HG03575 (cell line): ENCODE data around the gene SUMO3.
"Not testable (repeated sequence)": the region's sequence is repeated elsewhere in the genome, so short reads cannot be mapped to it uniquely, and the experiment has no call there.

Experiments used
- ATAC-seq: cut with Tn5 transposase; IDR thresholded peaks from one replicate; pipeline ENCODE4 v1.9.1; 2021; ENCODE audit not compliant: unreplicated experiment, insufficient number of reproducible peaks, low FRiP score; ENCODE audit errors: extremely low read depth

SUMO3 gene

DNA sequence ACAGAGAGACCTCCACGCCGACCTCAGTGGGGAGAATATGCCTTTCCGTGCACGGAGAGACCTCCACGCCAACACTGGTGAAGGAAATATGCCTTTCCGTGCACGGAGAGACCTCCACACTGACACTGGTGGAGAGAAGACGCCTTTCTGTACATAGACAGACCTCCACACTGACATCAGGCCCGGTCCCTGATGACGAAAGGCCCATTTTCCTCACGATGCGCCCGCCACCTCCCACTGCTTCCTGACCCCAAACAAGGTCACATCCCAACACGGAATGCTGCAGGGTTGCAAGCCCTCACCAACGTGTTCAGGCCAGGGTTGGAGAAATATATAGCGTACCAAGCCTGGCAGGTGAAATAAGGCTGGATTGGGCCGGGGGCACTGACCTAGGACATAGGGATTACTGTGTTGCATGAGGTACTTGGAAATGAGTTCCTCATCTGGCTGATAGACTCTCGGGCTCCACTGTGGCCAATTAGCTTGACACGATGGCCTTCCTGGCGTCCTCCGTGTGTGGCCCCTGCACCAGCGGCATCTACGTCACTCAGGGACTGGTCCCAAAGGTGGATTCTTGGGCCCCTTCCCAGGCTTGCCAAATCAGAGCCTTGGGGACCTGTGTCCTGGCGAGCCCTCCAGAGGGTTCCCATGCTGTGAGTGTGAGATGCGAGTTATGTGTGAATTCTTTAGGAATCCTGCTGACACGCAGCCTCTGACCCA lies 16.5 kb upstream of the SUMO3 start:
- no peak for ATAC-seq

DNA sequence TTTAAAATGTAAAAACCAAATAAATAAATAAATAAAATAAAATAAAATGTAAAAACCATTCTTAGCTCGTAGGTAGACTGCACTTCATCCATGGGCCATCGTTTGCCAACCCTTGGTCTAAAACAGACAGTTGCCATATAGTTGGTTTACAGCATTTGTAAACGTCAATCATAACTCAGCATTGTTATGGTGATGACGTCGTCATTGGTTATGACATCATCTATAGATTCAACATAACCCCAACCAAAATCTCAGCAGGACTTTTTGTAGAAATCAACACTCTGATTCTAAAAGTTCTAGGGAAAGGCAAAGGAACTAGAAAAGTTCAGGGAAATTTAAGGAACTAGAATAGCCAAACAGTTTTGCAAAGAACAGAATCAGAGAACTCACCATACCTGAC lies 15.8 kb upstream of the SUMO3 start:
- no peak for ATAC-seq

- ATAC-seq, result not testable (repeated sequence)
Measured at GRCh38 chr21:44832516-44833255, 14.8 kb upstream of the SUMO3 start.

DNA sequence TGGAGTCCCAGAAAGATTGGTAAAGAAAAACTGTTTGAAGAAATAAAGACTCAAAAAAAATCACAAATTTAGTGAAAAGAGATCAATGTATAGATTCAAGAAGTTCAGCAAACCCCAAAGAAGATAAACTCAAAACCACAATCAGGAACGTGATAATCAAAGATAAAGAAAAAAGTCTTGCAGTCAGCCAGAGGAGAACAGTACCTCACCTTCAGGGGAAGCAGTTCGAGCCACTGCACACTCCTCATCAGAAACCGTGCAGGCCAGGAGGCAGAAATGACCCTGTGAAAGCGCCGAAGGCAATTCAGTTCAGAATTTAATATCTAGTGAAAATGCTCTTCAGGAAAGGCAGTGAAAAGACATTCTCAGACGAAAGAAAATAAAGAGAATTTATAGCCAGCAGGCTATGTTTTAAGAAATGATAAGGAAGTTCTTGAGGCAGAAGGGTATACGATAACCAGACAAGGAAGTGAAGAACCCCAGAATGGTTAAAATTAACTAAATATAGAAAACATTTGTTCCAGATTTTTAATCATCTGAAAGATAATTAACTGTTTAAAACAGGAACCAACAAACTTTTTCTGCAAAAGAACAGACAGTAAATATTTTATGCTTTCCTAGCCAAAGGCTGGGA lies 13.5 kb upstream of the SUMO3 start:
- ATAC-seq, result no peak

- ATAC-seq, result no peak
Measured at GRCh38 chr21:44829507-44830092, 11.7 kb upstream of the SUMO3 start.

- ATAC-seq, result no peak
Measured at GRCh38 chr21:44828362-44829056, 10.6 kb upstream of the SUMO3 start.

- no peak for ATAC-seq
Measured at GRCh38 chr21:44823179-44823660, 5.4 kb upstream of the SUMO3 start.

DNA sequence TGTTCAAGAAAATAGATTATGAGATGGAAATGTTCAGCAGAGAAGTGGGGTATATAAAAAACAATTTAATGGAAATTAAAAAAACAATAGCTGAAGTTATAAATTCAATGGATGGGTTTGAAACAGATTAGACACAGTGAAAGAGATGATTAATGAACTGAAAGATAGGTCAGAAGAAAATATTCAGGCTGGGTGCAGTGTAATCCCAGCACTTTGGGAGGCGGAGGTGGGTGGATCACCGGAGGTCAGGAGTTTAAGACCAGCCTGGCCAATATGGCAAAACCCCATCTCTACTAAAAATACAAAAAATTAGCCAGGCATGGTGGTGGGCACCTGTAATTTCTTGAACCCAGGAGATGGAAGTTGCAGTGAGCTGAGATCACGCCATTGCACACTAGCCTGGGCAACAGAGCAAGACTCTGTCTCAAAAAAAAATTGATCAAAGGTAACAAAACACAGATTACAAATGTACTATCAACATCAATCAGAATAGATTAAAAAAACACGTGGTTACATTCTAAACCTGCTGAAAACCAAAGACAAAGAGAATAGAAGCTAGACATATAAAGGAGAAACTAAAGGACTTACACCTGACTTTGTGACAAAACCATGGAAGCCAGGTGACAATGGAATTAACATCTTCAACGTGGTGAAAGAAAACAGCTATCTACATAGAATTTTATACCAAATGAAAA lies 4.8 kb upstream of the SUMO3 start:
- ATAC-seq, result no peak

GRCh38 chr21:44820851-44821250 lies 3.0 kb upstream of the SUMO3 start:
- no peak for ATAC-seq

- ATAC-seq, result no peak
Measured at GRCh38 chr21:44819283-44820243, 1.7 kb upstream of the SUMO3 start.

GRCh38 chr21:44818640-44819011 lies 764 bp upstream of the SUMO3 start:
- ATAC-seq, result no peak

DNA sequence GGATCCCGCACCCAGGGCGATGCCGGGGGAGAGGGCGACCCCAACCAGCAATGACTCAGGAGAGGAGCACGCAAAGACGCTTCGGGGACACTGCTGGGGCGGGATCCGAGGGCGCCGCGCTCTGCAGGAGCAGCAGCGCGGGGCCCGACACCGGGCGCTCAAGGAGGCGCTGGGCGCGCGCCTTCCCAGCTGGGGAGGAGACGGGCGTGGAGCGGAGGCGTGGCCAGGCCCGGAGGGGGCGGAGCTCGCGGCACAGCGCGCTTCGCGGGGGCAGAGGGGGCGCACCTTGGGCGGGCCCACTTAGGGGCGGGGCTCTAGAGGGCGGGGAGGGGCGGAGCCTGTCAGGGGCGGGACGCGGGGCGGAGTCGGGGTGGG lies 369 bp downstream of the SUMO3 start:
- no peak for ATAC-seq

GRCh38 chr21:44816761-44817505 lies 929 bp downstream of the SUMO3 start:
- ATAC-seq, result no peak

GRCh38 chr21:44815852-44816628 lies 1.8 kb downstream of the SUMO3 start:
- ATAC-seq, result no peak

DNA sequence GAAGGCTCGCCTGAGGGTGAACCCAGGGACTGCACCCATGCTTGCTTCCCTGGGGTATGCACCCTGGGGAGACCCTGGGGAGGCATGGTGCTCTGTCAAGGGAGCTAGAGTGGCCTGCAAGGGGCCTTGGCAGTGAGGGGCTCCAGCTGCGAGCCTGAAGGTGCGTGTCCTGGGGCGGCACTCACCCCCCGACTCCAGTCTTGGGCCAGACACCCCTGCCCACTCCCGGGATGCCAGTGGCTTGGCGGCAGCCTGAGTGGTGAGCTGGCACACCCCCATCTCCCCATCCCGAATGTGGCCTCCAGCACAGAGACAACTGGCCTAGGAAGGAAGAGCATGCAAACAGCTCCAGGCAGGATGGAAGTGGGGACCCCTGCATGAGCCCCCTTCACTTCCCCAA lies 2.6 kb downstream of the SUMO3 start:
- no peak for ATAC-seq

GRCh38 chr21:44814498-44815023 lies 3.3 kb downstream of the SUMO3 start:
- no peak for ATAC-seq
